GM15510 (cell line): Measurements from ENCODE around the gene ECSIT.

Source experiments
- POLR2A ChIP-seq: IDR thresholded peaks from 3 replicates; pipeline ENCODE4 v1.6.1; 2011; ENCODE audit warnings: borderline replicate concordance; ENCODE audit not compliant: insufficient read length; ENCODE audit errors: extremely low read depth

ECSIT gene

GRCh38 chr19:11519138-11519537, 9.8 kb downstream of the ECSIT start:
- TF ChIP-seq POLR2A: no peak

GRCh38 chr19:11513946-11514345, 15.0 kb downstream of the ECSIT start:
- no peak for TF ChIP-seq POLR2A

- no peak for TF ChIP-seq POLR2A
Measured at GRCh38 chr19:11510444-11510843, 18.5 kb downstream of the ECSIT start.

GRCh38 chr19:11507370-11508078, 21.4 kb downstream of the ECSIT start:
- TF ChIP-seq POLR2A: no peak

- TF ChIP-seq POLR2A: no peak
Measured at GRCh38 chr19:11506967-11507366, 22.0 kb downstream of the ECSIT start.

- no peak for TF ChIP-seq POLR2A
Measured at GRCh38 chr19:11506101-11506555, 22.8 kb downstream of the ECSIT start.

GRCh38 chr19:11505504-11506100, 23.3 kb downstream of the ECSIT start, which contains the start of gene ZNF653:
TSS of gene ZNF653 (minus strand) at chr19:11505839. CDS start at chr19:11505786, 53 bp downstream.
- TF ChIP-seq POLR2A: peak; percentile 56

GRCh38 chr19:11505032-11505503, 23.9 kb downstream of the ECSIT start:
- no peak for TF ChIP-seq POLR2A

- TF ChIP-seq POLR2A: no peak
Measured at GRCh38 chr19:11504502-11505031, 24.4 kb downstream of the ECSIT start.

GRCh38 chr19:11499890-11500420, 29.0 kb downstream of the ECSIT start:
- TF ChIP-seq POLR2A: no peak

- no peak for TF ChIP-seq POLR2A
Measured at GRCh38 chr19:11499220-11499726, 29.7 kb downstream of the ECSIT start.

GRCh38 chr19:11496391-11497163, 32.4 kb downstream of the ECSIT start:
- TF ChIP-seq POLR2A: no peak

GRCh38 chr19:11495885-11496284, 33.0 kb downstream of the ECSIT start:
- TF ChIP-seq POLR2A: no peak

GRCh38 chr19:11495481-11495880, 33.5 kb downstream of the ECSIT start:
- no peak for TF ChIP-seq POLR2A
